ENCODE results near the gene KHK.

The KHK gene

GRCh38 chr2:27086724-27087593 is at the start of gene KHK:
KHK (plus strand) TSS chr2:27086772; CDS start chr2:27087260, 488 bp downstream.
- in situ Hi-C loops (cut with MboI; ENCODE audit: low pct_unique_long_range_greater_than_20kb, low sequenced_read_pairs, unreplicated experiment): no loop called here
- DNase-seq (ENCODE audit: low spot score): peak; percentile 53
- no peak for TF ChIP-seq CTCF (IDR thresholded peaks at IDR 0.05; ENCODE audit: extremely low read depth, insufficient read depth, missing control alignments)

- in situ Hi-C loops (cut with MboI; ENCODE audit: low pct_unique_long_range_greater_than_20kb, low sequenced_read_pairs, unreplicated experiment): no loop called here
- no peak for DNase-seq (ENCODE audit: low spot score)
- TF ChIP-seq CTCF (IDR thresholded peaks at IDR 0.05; ENCODE audit: extremely low read depth, insufficient read depth, missing control alignments): no peak
These were observed 48.6 kb upstream of the KHK start for GRCh38 chr2:27038012-27038411.

GRCh38 chr2:27038631-27039339 is 47.8 kb upstream of the KHK start:
- no peak for TF ChIP-seq CTCF (IDR thresholded peaks at IDR 0.05; ENCODE audit: extremely low read depth, insufficient read depth, missing control alignments)
- in situ Hi-C loops (cut with MboI; ENCODE audit: low pct_unique_long_range_greater_than_20kb, low sequenced_read_pairs, unreplicated experiment): no loop called here
- no peak for DNase-seq (ENCODE audit: low spot score)

DNA sequence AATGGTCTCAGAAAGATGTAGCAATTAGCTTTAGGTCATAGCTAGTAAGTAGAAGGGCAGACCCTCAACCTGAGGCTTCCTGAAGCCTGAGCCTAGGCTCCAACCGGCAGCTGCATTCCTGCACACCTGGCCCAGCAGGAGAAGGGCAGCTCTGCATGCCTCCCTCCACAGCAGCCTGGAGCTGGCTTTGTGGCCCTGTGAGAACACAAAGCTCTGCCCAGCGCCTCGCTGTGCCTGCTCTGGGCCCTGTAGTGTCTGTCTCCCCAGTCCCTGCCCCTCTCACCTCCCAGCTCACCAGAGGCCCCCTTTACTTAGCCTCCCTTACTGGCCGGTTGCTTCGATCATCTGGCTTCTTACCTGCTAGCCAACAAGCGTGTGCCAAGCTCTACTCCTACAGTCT is 47.1 kb upstream of the KHK start:
- DNase-seq (ENCODE audit: low spot score): no peak
- TF ChIP-seq CTCF (IDR thresholded peaks at IDR 0.05; ENCODE audit: extremely low read depth, insufficient read depth, missing control alignments): no peak
- in situ Hi-C loops (cut with MboI; ENCODE audit: low pct_unique_long_range_greater_than_20kb, low sequenced_read_pairs, unreplicated experiment): no loop called here

- in situ Hi-C loops (cut with MboI; ENCODE audit: low pct_unique_long_range_greater_than_20kb, low sequenced_read_pairs, unreplicated experiment): no loop called here
- no peak for TF ChIP-seq CTCF (IDR thresholded peaks at IDR 0.05; ENCODE audit: extremely low read depth, insufficient read depth, missing control alignments)
- DNase-seq (ENCODE audit: low spot score): no peak
These were observed 46.7 kb upstream of the KHK start for GRCh38 chr2:27039871-27040270.

DNA sequence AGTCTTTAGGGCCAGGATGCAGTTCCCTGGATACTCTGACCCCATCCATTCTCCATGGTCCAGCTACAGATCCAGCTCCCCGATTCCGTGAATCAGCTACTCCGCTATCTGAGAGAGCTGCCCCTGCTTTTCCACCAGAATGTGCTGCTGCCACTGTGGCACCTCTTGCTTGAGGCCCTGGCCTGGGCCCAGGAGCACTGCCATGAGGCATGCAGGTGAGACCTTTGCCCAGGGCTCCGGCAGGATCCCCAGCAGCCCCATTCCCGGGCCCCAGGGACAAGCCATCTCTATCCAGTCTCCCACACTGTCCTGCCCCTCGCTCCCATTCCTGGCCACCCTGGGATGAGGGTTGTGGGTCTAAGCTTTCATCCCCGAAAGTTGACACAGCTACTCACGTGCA is 46.3 kb upstream of the KHK start:
- in situ Hi-C loops (cut with MboI; ENCODE audit: low pct_unique_long_range_greater_than_20kb, low sequenced_read_pairs, unreplicated experiment): no loop called here
- no peak for DNase-seq (ENCODE audit: low spot score)
- no peak for TF ChIP-seq CTCF (IDR thresholded peaks at IDR 0.05; ENCODE audit: extremely low read depth, insufficient read depth, missing control alignments)

All from GM13977 (cell line).